Thyroid gland (tissue), 4 donors: ENCODE measurements around the gene OR4C3. TPM values are rescaled to one million over a fixed set of nuclear protein-coding genes. Genes with fewer than 3 reads are reported as not detected.
"Not testable (repeated sequence)": the region's sequence is repeated elsewhere in the genome, so short reads cannot be mapped to it uniquely, and the experiment has no call there.

ENCODE experiments used
- DNase-seq, 2 donors: peaks; one replicate each; pipeline ENCODE4 v3.0.0-alpha.2; 2019
- H3K27ac ChIP-seq, 3 donors: fragments of 200-600 bp; sonication (generic); 1 replicate in 2 of 3; 2 replicates in 1 of 3; pipeline ENCODE4 v1.5.1; 2016 to 2019; ENCODE audit warnings: mild to moderate bottlenecking in 1 of 3, moderate library complexity in 1 of 3
- H3K27me3 ChIP-seq: fragments of 200-600 bp; sonication (generic); one replicate; pipeline ENCODE4 v1.5.1; 2019
- H3K36me3 ChIP-seq, 2 donors: fragments of 200-600 bp; sonication (generic); one replicate each; pipeline ENCODE4 v1.5.1; 2016 to 2019
- H3K4me1 ChIP-seq, 2 donors: fragments of 200-600 bp; sonication (generic); one replicate each; pipeline ENCODE4 v1.5.1; 2017 to 2019
- H3K4me3 ChIP-seq, 3 donors: fragments of 200-600 bp; sonication (generic); replicated peaks in 1 of 3; 1 replicate in 2 of 3; 2 replicates in 1 of 3; pipeline ENCODE4 v1.5.1; 2016; ENCODE audit warnings: mild to moderate bottlenecking in 1 of 3
- H3K9me3 ChIP-seq: fragments of 200-600 bp; sonication (generic); one replicate; pipeline ENCODE4 v1.5.1; 2017
- POLR2A ChIP-seq, 2 donors: fragments of 450-650 bp; IDR thresholded peaks; one replicate each; pipeline ENCODE4 v1.6.1; 2017; ENCODE audit warnings: antibody characterized with exemption in 2 of 2, mild to moderate bottlenecking in 2 of 2, moderate library complexity in 1 of 2
- WGBS, 2 donors: methylation state at CpG; one replicate each; pipeline ENCODE4 v1.1.5; 2017; 5-methylcytosine and 5-hydroxymethylcytosine counted together
- intact Hi-C: fragments of 100-400 bp; cut with DNase I; formaldehyde crosslinking; loops from one replicate; pipeline ENCODE4 v1.15.1; 2023
- total RNA-seq, 4 donors: library from RNA; depleted of rRNA; stranded (reverse); fragments of >200 nt; gene quantifications; one replicate each; pipeline ENCODE4 v1.2.3, GENCODE V29; 2016
- TF ChIP-seq, protein P1 (sequence below), 6 experiments: fragments of 200-600 bp in 3 of 6; fragments of 450-650 bp in 3 of 6; sonication (generic) in 3 of 6; IDR thresholded peaks; one replicate each; pipeline ENCODE4 v1.5.1; 2016 to 2019; ENCODE audit warnings: antibody characterized with exemption in 6 of 6, mild to moderate bottlenecking in 2 of 6, inconsistent platforms in 1 of 6, moderate library complexity in 1 of 6

The OR4C3 gene
- total RNA-seq, 4 donors from 2014 or later, result not detected

DNA sequence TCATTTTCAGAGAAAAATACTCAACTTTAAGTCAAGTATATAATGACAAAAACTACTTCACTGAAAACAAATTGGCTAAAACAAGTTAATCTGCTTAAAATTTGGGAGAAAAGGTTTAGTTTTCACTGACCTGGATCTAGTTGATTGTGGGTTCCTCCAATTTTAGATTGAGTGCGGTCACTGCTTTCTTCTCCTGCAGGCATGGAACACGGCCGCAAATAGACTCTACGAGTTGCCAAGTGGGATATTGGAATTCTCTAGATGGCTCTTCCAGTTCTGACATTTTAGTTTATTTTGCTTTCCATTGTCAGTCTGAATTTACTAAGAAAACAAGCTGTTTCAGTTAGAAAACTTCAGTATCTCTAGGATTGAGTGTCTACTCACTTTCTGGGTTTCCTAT is 29.3 kb downstream of the OR4C3 start:
- intact Hi-C loops, result no loop called here
- Histone ChIP-seq H3K4me3 (no peak overlapping the region), H3K9me3 (no peaks in the 10 kb centered on the region), H3K27ac (no peak overlapping the region), H3K27me3 (no peaks in the 10 kb centered on the region), H3K4me1 (no peaks in the 10 kb centered on the region), H3K36me3 (no peaks in the 10 kb centered on the region)
- no peak for TF ChIP-seq POLR2A (IDR thresholded peaks at IDR 0.05)
- TF ChIP-seq, protein P1, sequence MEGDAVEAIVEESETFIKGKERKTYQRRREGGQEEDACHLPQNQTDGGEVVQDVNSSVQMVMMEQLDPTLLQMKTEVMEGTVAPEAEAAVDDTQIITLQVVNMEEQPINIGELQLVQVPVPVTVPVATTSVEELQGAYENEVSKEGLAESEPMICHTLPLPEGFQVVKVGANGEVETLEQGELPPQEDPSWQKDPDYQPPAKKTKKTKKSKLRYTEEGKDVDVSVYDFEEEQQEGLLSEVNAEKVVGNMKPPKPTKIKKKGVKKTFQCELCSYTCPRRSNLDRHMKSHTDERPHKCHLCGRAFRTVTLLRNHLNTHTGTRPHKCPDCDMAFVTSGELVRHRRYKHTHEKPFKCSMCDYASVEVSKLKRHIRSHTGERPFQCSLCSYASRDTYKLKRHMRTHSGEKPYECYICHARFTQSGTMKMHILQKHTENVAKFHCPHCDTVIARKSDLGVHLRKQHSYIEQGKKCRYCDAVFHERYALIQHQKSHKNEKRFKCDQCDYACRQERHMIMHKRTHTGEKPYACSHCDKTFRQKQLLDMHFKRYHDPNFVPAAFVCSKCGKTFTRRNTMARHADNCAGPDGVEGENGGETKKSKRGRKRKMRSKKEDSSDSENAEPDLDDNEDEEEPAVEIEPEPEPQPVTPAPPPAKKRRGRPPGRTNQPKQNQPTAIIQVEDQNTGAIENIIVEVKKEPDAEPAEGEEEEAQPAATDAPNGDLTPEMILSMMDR (IDR thresholded peaks at IDR 0.05), result no peak
- 89% methylated on average over 4 of the region's 4 CpGs for WGBS, 2 donors
- no peak for DNase-seq

DNA sequence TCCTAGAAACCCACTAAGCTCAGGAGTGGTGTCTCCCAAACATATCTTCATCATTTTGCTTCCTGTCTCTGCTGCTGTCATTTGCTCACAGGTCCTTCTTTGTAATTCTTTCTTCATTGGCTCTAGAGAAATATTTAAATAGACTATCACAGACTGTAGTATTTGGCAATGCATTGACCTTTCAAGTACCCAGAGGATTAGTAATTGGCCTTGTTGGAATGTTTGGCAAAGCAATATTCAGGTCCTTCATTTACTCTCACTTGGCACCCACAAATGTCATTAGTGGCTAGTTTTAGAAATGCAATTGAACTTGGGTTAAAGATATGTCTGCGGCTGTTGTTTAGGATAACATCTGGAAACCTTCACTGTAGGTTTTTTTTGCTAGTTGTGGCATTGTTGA is 30.0 kb downstream of the OR4C3 start:
- Histone ChIP-seq H3K36me3 (no peaks in the 10 kb centered on the region), H3K4me1 (no peaks in the 10 kb centered on the region), H3K27ac (no peak overlapping the region), H3K4me3 (no peak overlapping the region), H3K9me3 (no peaks in the 10 kb centered on the region), H3K27me3 (no peaks in the 10 kb centered on the region)
- 85 to 96% methylated on average over 1 of the region's 1 CpG for WGBS, 2 donors
- intact Hi-C loops, result no loop called here
- TF ChIP-seq POLR2A (IDR thresholded peaks at IDR 0.05), result no peak
- TF ChIP-seq, protein P1 (IDR thresholded peaks at IDR 0.05), result no peak
- no peak for DNase-seq

DNA sequence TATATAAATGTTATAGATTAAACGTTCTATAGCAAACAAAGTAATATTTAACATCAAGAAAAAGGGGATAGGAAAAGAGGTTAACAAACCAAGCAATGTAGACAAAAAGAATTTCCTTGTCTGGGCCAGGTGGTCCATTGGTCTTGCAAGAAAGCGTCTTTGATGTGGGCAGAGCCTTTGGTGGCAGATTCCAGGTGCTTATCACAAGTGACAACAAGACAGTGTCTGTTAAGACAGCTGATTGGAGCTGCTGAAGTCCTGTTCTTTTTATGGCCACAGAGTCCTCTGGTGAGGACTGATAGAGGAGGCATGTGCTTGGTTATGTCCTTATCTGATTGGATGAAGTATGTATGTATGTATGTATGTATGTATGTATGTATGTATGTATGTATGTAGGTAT is 36.6 kb downstream of the OR4C3 start:
- DNase-seq, H3K9me3 ChIP-seq, H3K27me3 ChIP-seq, H3K36me3 ChIP-seq, H3K4me1 ChIP-seq, H3K27ac ChIP-seq, intact Hi-C loops, H3K4me3 ChIP-seq: not testable (repeated sequence)
- 48 to 68% methylated on average over 2 of the region's 2 CpGs for WGBS, 2 donors

DNA sequence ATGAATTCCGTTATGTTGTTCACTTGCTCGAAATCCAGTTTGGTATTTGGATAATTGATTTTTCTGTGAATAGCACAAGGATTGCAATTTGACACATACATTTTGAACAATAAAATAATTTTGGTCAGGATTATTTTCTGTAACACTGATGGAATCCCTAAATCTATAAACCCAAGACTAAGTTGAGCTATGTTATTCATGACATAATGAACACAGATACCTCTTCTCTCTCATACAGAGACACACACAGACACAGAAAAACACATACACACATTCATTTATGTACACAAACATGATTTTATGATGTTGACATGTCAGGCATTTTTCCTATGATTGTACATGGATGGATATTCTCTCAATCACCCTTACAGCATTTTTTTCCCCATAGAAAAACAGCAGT is 41.6 kb downstream of the OR4C3 start, which contains the start of gene OR4C5:
Gene OR4C5 (minus strand): TSS at position 101 of the 400 bp plus-strand sequence. CDS start 0 bp downstream, at position 101.
- no peak for TF ChIP-seq POLR2A (IDR thresholded peaks at IDR 0.05)
- TF ChIP-seq, protein P1 (IDR thresholded peaks at IDR 0.05), result no peak
- Histone ChIP-seq H3K4me1 (no peaks in the 10 kb centered on the region), H3K4me3 (no peak within 1 kb of the TSS), H3K27ac (no peak within 1 kb of the TSS), H3K27me3 (no peaks in the 10 kb centered on the region), H3K36me3 (no peaks in the 10 kb centered on the region), H3K9me3 (no peaks in the 10 kb centered on the region)
- intact Hi-C loops, result no loop called here
- 77 to 86% methylated on average over 2 of the region's 2 CpGs for WGBS, 2 donors
- DNase-seq, result no peak

Other genes starting within 250 kb of the OR4C3 start
- gene OR4B1, start 108.1 kb upstream of the OR4C3 start, total RNA-seq, result not detected
- gene OR4X2, start 79.8 kb upstream of the OR4C3 start, total RNA-seq, result not detected
- not detected for gene OR4X1, start 61.1 kb upstream of the OR4C3 start, total RNA-seq
- gene OR4S1, start 18.7 kb upstream of the OR4C3 start, total RNA-seq, result not detected
- not detected for gene OR4C5, start 41.5 kb downstream of the OR4C3 start, total RNA-seq
- gene OR4A47, start 163.9 kb downstream of the OR4C3 start, total RNA-seq, result not detected